Measurements from ENCODE around the gene PROX1.

DNA sequence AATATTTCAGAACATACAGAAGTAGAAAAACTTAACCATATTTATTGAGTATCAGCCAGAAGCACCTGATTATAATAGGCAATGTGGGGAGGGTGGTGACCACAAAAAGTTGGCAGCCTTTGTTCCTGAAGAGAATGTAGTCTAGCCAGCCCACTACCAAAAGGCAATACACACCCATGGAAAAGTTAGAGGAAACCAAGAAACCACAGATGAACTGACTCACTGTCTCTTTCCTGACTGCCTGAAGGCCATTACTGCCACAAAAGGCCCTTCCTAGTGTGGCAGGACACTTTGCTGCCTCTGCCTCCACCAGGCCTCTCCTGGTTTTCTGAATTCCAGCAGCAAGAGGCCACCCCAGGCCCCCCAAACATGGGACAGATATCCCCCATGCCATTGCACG is 14.6 kb upstream of the PROX1 start:
- TF ChIP-seq, protein P1, sequence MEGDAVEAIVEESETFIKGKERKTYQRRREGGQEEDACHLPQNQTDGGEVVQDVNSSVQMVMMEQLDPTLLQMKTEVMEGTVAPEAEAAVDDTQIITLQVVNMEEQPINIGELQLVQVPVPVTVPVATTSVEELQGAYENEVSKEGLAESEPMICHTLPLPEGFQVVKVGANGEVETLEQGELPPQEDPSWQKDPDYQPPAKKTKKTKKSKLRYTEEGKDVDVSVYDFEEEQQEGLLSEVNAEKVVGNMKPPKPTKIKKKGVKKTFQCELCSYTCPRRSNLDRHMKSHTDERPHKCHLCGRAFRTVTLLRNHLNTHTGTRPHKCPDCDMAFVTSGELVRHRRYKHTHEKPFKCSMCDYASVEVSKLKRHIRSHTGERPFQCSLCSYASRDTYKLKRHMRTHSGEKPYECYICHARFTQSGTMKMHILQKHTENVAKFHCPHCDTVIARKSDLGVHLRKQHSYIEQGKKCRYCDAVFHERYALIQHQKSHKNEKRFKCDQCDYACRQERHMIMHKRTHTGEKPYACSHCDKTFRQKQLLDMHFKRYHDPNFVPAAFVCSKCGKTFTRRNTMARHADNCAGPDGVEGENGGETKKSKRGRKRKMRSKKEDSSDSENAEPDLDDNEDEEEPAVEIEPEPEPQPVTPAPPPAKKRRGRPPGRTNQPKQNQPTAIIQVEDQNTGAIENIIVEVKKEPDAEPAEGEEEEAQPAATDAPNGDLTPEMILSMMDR (conservative IDR thresholded peaks at IDR 0.05; ENCODE audit: low read depth, low read length): no peak
- TF ChIP-seq POLR2A (IDR thresholded peaks at IDR 0.05; ENCODE audit: low read depth, low read length) (no peak), BHLHE40 (IDR thresholded peaks at IDR 0.05; ENCODE audit: low read depth, low read length) (no peak), SMC3 (IDR thresholded peaks at IDR 0.05; ENCODE audit: low read depth, low read length) (no peak), FOS (IDR thresholded peaks at IDR 0.05; ENCODE audit: low read depth, low read length) (no peak)
- TF ChIP-seq, protein P2, sequence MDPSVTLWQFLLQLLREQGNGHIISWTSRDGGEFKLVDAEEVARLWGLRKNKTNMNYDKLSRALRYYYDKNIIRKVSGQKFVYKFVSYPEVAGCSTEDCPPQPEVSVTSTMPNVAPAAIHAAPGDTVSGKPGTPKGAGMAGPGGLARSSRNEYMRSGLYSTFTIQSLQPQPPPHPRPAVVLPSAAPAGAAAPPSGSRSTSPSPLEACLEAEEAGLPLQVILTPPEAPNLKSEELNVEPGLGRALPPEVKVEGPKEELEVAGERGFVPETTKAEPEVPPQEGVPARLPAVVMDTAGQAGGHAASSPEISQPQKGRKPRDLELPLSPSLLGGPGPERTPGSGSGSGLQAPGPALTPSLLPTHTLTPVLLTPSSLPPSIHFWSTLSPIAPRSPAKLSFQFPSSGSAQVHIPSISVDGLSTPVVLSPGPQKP (IDR thresholded peaks at IDR 0.05; ENCODE audit: borderline replicate concordance, low read depth, low read length): no peak
- TF ChIP-seq, protein P3, sequence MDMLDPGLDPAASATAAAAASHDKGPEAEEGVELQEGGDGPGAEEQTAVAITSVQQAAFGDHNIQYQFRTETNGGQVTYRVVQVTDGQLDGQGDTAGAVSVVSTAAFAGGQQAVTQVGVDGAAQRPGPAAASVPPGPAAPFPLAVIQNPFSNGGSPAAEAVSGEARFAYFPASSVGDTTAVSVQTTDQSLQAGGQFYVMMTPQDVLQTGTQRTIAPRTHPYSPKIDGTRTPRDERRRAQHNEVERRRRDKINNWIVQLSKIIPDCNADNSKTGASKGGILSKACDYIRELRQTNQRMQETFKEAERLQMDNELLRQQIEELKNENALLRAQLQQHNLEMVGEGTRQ (IDR thresholded peaks at IDR 0.05; ENCODE audit: low read depth, low read length): no peak

Measured in IMR-90 (cell line).